WTC11 (cell line): ENCODE results near the gene OTUD7B. TPM values are rescaled to one million over a fixed set of nuclear protein-coding genes. Genes with fewer than 3 reads are reported as not detected.
A peak's percentile ranks its signal among the peaks of the same experiment; 100 is the strongest.

Experiments used
- ATAC-seq: fragments of 200-7000 bp; cut with Tn5 transposase; 2 replicates; pipeline ENCODE4 v1.10.0; 2021; ENCODE audit warnings: mild to moderate bottlenecking, moderate library complexity
- CTCF ChIA-PET: fragments of 300-600 bp; sonication (Branson Sonifier 250); formaldehyde crosslinking; loops from one replicate; lab custom pipeline; 2021; ENCODE audit warnings: antibody characterized with exemption; lab: Charles Lee
- POLR2A ChIA-PET: fragments of 350-600 bp; sonication (Branson Sonifier 250); formaldehyde crosslinking; loops from one replicate; lab custom pipeline; 2021; ENCODE audit warnings: antibody characterized with exemption; lab: Charles Lee
- DNase-seq: peaks from one replicate; pipeline ENCODE4 v3.0.0; 2021; ENCODE audit warnings: low spot score
- H3K27ac Mint-ChIP-seq: 2 replicates; pipeline ENCODE4 v1.8.0; 2021; ENCODE audit warnings: mixed read lengths
- H3K27me3 Mint-ChIP-seq: 2 replicates; pipeline ENCODE4 v1.8.0; 2021; ENCODE audit warnings: low read depth, mild to moderate bottlenecking, moderate library complexity, mixed read lengths
- H3K36me3 Mint-ChIP-seq: 2 replicates; pipeline ENCODE4 v1.8.0; 2021; ENCODE audit warnings: mixed read lengths
- H3K4me1 Mint-ChIP-seq: 2 replicates; pipeline ENCODE4 v1.8.0; 2022; ENCODE audit warnings: mixed read lengths
- H3K4me3 Mint-ChIP-seq: 2 replicates; pipeline ENCODE4 v1.8.0; 2021; ENCODE audit warnings: mild to moderate bottlenecking, moderate library complexity, mixed read lengths
- H3K9me3 Mint-ChIP-seq: 2 replicates; pipeline ENCODE4 v1.8.0; 2021; ENCODE audit warnings: mixed read lengths
- ATF6 ChIP-seq: sonication (generic); formaldehyde crosslinking; IDR thresholded peaks from 2 replicates; pipeline ENCODE4 v1.8.1; 2023; ENCODE audit warnings: mild to moderate bottlenecking, missing genetic modification reagents
- CREM ChIP-seq: sonication (generic); formaldehyde crosslinking; IDR thresholded peaks from 2 replicates; pipeline ENCODE4 v1.8.1; 2022; ENCODE audit warnings: mild to moderate bottlenecking, missing genetic modification reagents, moderate library complexity
- EMX1 ChIP-seq: fragments of 250-450 bp; sonication (Bioruptor Pico); IDR thresholded peaks from 2 replicates; pipeline ENCODE4 v1.8.0; 2021; ENCODE audit warnings: mild to moderate bottlenecking
- ETV6 ChIP-seq: sonication (generic); formaldehyde crosslinking; IDR thresholded peaks from 2 replicates; pipeline ENCODE4 v1.8.1; 2022; ENCODE audit warnings: mild to moderate bottlenecking, missing genetic modification reagents
- FOXJ3 ChIP-seq: sonication (generic); formaldehyde crosslinking; IDR thresholded peaks from 2 replicates; pipeline ENCODE4 v1.9.0; 2021; ENCODE audit warnings: missing genetic modification reagents, mild to moderate bottlenecking, borderline replicate concordance
- GRHL2 ChIP-seq: fragments of 250-450 bp; sonication (Bioruptor Pico); IDR thresholded peaks from 2 replicates; pipeline ENCODE4 v1.8.0; 2022; ENCODE audit warnings: mild to moderate bottlenecking, moderate library complexity; ENCODE audit not compliant: insufficient replicate concordance, severe bottlenecking
- GTF2I ChIP-seq: fragments of 250-450 bp; sonication (Bioruptor Pico); conservative IDR thresholded peaks from 2 replicates; pipeline ENCODE4 v1.4.0; 2021; ENCODE audit warnings: mild to moderate bottlenecking
- IRF2 ChIP-seq: sonication (generic); formaldehyde crosslinking; IDR thresholded peaks from 2 replicates; pipeline ENCODE4 v1.8.0; 2022; ENCODE audit warnings: low read depth, missing genetic modification reagents, borderline replicate concordance
- JUN ChIP-seq: sonication (generic); formaldehyde crosslinking; IDR thresholded peaks from 2 replicates; pipeline ENCODE4 v1.8.0; 2023; ENCODE audit warnings: mild to moderate bottlenecking, missing genetic modification reagents
- MXD4 ChIP-seq: fragments of 250-450 bp; sonication (Bioruptor Pico); IDR thresholded peaks from 2 replicates; pipeline ENCODE4 v1.8.0; 2021; ENCODE audit warnings: mild to moderate bottlenecking, moderate library complexity, borderline replicate concordance
- PRDM15 ChIP-seq: sonication (generic); formaldehyde crosslinking; IDR thresholded peaks from 2 replicates; pipeline ENCODE4 v1.8.0; 2022; ENCODE audit warnings: missing genetic modification reagents
- RELA ChIP-seq: sonication (generic); formaldehyde crosslinking; IDR thresholded peaks from 2 replicates; pipeline ENCODE4 v1.8.1; 2022; ENCODE audit warnings: missing genetic modification reagents, mild to moderate bottlenecking, borderline replicate concordance
- TCF7 ChIP-seq: sonication (generic); formaldehyde crosslinking; IDR thresholded peaks from 2 replicates; pipeline ENCODE4 v1.8.0; 2022; ENCODE audit warnings: mild to moderate bottlenecking, low read depth, missing genetic modification reagents, moderate library complexity
- TEAD1 ChIP-seq: sonication (generic); formaldehyde crosslinking; IDR thresholded peaks from 2 replicates; pipeline ENCODE4 v1.8.0; 2022; ENCODE audit warnings: mild to moderate bottlenecking, missing genetic modification reagents
- ZNF425 ChIP-seq: fragments of 250-450 bp; sonication (Bioruptor Pico); conservative IDR thresholded peaks from 2 replicates; pipeline ENCODE4 v1.9.0; 2021; ENCODE audit warnings: mild to moderate bottlenecking
- ZSCAN18 ChIP-seq: fragments of 250-450 bp; sonication (Bioruptor Pico); IDR thresholded peaks from 2 replicates; pipeline ENCODE4 v2.1.2; 2022; ENCODE audit warnings: mild to moderate bottlenecking, moderate library complexity
- total RNA-seq: library from RNA; stranded (reverse); gene quantifications from 3 replicates; pipeline ENCODE4 v1.2.3, GENCODE V29; 2021
- TF ChIP-seq, protein P1 (sequence below): fragments of 250-450 bp; sonication (Bioruptor Pico); IDR thresholded peaks from 2 replicates; pipeline ENCODE4 v1.9.0; 2021; ENCODE audit warnings: mild to moderate bottlenecking
- TF ChIP-seq, protein P2 (sequence below): sonication (generic); formaldehyde crosslinking; IDR thresholded peaks from 2 replicates; pipeline ENCODE4 v1.8.1; 2023; ENCODE audit warnings: mild to moderate bottlenecking, missing genetic modification reagents, borderline replicate concordance

The OTUD7B gene
- total RNA-seq, 1 experiment from 2014 or later, result 21.0 TPM

DNA sequence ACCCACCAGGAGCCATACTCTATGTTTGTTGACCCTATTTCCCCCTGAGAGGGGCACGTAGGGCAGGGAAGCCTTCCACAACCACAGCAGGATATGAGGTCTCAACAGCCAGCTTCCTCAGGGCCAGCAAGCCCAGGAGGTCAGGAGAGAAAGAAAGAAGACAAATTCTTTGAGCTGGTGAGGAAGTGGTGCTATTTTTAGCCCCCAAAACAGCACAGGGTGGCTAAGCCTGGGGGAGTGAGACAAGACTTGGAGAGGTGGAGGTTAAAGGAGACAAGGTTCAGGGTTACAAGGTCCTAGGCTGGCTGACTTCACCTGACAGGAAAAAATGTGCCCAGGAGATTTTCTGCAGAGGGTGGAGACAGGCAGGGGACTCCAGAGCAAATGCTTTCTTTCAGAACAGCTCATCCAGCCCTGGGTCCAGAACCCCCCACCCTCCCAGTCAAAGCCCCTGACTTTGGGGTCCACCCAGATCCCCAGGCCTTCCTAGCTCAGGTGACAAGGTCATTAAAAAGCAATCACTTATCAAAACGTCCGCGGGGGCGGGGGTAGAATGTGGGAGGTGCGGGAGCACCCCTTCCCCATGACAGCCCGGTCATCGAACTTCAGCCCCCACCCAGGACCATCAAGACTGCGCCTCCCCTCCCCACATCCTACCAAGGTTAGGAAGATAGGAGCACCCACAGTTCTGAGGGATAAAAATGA lies 94.2 kb downstream of the OTUD7B start:
- ChIA-PET POLR2A (interaction anchor here (0.8 to 1.8 kb wide), 4 partner anchors 21 to 71 kb away, joined by 3 to 16 read pairs (median 4); a partner anchor contains a TSS), CTCF (interaction anchor here (0.8 kb wide), 1 partner anchor 26 kb away, joined by 3 read pairs; no protein-coding TSS in a partner anchor)
- H3K27ac Mint-ChIP-seq, result no peak overlapping the region; the same call in 1 of the 2 replicates
- H3K27me3 Mint-ChIP-seq, result no peaks in the 10 kb centered on the region
- peaks cover 23% of the 10 kb centered on the region for H3K4me1 Mint-ChIP-seq
- H3K4me3 Mint-ChIP-seq, result peak overlapping the region; percentile 91
- ATAC-seq (no peak), DNase-seq (no peak)
- TF ChIP-seq RELA (CRISPR knock-in tag) (no peak), ZSCAN18 (CRISPR knock-in tag) (no peak), ZNF425 (CRISPR knock-in tag) (no peak), TEAD1 (no peak), EMX1 (CRISPR knock-in tag) (no peak), GRHL2 (no peak), FOXJ3 (CRISPR knock-in tag) (no peak), IRF2 (CRISPR knock-in tag) (no peak), GTF2I (CRISPR knock-in tag) (no peak), CREM (CRISPR knock-in tag) (no peak), JUN (CRISPR knock-in tag) (no peak), ATF6 (CRISPR knock-in tag) (no peak), ETV6 (CRISPR knock-in tag) (no peak), TCF7 (CRISPR knock-in tag) (no peak), PRDM15 (no peak), MXD4 (no peak)
- TF ChIP-seq, protein P1, sequence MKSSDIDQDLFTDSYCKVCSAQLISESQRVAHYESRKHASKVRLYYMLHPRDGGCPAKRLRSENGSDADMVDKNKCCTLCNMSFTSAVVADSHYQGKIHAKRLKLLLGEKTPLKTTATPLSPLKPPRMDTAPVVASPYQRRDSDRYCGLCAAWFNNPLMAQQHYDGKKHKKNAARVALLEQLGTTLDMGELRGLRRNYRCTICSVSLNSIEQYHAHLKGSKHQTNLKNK (CRISPR knock-in tag), result no peak
- TF ChIP-seq, protein P2, sequence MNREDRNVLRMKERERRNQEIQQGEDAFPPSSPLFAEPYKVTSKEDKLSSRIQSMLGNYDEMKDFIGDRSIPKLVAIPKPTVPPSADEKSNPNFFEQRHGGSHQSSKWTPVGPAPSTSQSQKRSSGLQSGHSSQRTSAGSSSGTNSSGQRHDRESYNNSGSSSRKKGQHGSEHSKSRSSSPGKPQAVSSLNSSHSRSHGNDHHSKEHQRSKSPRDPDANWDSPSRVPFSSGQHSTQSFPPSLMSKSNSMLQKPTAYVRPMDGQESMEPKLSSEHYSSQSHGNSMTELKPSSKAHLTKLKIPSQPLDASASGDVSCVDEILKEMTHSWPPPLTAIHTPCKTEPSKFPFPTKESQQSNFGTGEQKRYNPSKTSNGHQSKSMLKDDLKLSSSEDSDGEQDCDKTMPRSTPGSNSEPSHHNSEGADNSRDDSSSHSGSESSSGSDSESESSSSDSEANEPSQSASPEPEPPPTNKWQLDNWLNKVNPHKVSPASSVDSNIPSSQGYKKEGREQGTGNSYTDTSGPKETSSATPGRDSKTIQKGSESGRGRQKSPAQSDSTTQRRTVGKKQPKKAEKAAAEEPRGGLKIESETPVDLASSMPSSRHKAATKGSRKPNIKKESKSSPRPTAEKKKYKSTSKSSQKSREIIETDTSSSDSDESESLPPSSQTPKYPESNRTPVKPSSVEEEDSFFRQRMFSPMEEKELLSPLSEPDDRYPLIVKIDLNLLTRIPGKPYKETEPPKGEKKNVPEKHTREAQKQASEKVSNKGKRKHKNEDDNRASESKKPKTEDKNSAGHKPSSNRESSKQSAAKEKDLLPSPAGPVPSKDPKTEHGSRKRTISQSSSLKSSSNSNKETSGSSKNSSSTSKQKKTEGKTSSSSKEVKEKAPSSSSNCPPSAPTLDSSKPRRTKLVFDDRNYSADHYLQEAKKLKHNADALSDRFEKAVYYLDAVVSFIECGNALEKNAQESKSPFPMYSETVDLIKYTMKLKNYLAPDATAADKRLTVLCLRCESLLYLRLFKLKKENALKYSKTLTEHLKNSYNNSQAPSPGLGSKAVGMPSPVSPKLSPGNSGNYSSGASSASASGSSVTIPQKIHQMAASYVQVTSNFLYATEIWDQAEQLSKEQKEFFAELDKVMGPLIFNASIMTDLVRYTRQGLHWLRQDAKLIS (CRISPR knock-in tag), result no peak
- peaks cover 9% of the 10 kb centered on the region for H3K36me3 Mint-ChIP-seq
- no peaks in the 10 kb centered on the region for H3K9me3 Mint-ChIP-seq
